Glutamatergic neuron (in vitro differentiated cells): ENCODE data around the gene FGF14. TPM values are rescaled to one million over a fixed set of nuclear protein-coding genes. Genes with fewer than 3 reads are reported as not detected.

ENCODE experiments used
- DNase-seq: peaks from one replicate; pipeline ENCODE4 v3.0.0; 2022
- H3K27ac Mint-ChIP-seq: one replicate; pipeline ENCODE4 v1.8.0; 2020; ENCODE audit warnings: mild to moderate bottlenecking, mixed read lengths, inconsistent platforms; ENCODE audit not compliant: unreplicated experiment
- H3K27me3 Mint-ChIP-seq: one replicate; pipeline ENCODE4 v1.8.0; 2020; ENCODE audit warnings: mild to moderate bottlenecking, moderate library complexity, mixed read lengths, inconsistent platforms; ENCODE audit not compliant: unreplicated experiment
- H3K36me3 Mint-ChIP-seq: one replicate; pipeline ENCODE4 v1.8.0; 2020; ENCODE audit warnings: mild to moderate bottlenecking, mixed read lengths, inconsistent platforms; ENCODE audit not compliant: unreplicated experiment
- H3K4me1 Mint-ChIP-seq: one replicate; pipeline ENCODE4 v1.8.0; 2020; ENCODE audit warnings: mild to moderate bottlenecking, low read depth, mixed read lengths, inconsistent platforms; ENCODE audit not compliant: unreplicated experiment
- H3K4me3 Mint-ChIP-seq: one replicate; pipeline ENCODE4 v1.8.0; 2020; ENCODE audit warnings: mild to moderate bottlenecking, mixed read lengths, inconsistent platforms; ENCODE audit not compliant: unreplicated experiment
- H3K9me3 Mint-ChIP-seq: one replicate; pipeline ENCODE4 v1.8.0; 2020; ENCODE audit warnings: mild to moderate bottlenecking, moderate library complexity, mixed read lengths, inconsistent platforms; ENCODE audit not compliant: unreplicated experiment
- total RNA-seq: library from RNA; stranded (reverse); fragmentation: NEBNext Ultra II Directional; extraction: Animal tissue kit (Norgen Biotek cat#: 25700); gene quantifications from one replicate; pipeline ENCODE4 v1.2.1, GENCODE V29; 2021; ENCODE audit not compliant: unreplicated experiment
- TF ChIP-seq, protein P1 (sequence below): fragments of 200-600 bp; sonication (generic); IDR thresholded peaks from one replicate; pipeline ENCODE4 v1.5.0; 2021; ENCODE audit not compliant: partially characterized antibody, unreplicated experiment

Gene FGF14
- total RNA-seq, 1 donor from 2014 or later = 17.8 TPM

DNA sequence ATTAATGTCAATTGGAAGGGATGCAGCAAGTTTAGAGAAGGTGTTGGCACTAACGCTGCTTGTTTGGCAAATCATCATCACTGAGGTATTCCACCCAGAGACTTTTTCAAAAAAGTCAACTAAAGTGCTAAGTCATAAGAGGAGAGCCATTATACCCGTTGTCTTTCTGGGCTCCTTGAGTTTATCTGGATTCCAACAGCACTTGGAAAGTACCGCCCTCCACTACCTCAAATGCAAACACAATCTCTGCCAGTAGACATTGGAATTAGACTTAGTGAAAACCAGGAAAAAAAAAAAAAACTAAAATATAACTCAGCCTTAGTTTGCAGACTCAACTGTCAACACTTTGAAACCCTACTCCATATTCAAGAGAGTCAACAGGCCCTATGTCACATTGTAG, 683.4 kb downstream of the FGF14 start:
- TF ChIP-seq, protein P1, sequence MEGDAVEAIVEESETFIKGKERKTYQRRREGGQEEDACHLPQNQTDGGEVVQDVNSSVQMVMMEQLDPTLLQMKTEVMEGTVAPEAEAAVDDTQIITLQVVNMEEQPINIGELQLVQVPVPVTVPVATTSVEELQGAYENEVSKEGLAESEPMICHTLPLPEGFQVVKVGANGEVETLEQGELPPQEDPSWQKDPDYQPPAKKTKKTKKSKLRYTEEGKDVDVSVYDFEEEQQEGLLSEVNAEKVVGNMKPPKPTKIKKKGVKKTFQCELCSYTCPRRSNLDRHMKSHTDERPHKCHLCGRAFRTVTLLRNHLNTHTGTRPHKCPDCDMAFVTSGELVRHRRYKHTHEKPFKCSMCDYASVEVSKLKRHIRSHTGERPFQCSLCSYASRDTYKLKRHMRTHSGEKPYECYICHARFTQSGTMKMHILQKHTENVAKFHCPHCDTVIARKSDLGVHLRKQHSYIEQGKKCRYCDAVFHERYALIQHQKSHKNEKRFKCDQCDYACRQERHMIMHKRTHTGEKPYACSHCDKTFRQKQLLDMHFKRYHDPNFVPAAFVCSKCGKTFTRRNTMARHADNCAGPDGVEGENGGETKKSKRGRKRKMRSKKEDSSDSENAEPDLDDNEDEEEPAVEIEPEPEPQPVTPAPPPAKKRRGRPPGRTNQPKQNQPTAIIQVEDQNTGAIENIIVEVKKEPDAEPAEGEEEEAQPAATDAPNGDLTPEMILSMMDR = no peak
- Mint-ChIP-seq H3K9me3 (no peaks in the 10 kb centered on the region), H3K27me3 (no peaks in the 10 kb centered on the region), H3K36me3 (no peaks in the 10 kb centered on the region), H3K4me3 (no peak overlapping the region), H3K27ac (no peak overlapping the region), H3K4me1 (no peaks in the 10 kb centered on the region)
- no peak for DNase-seq

- TF ChIP-seq, protein P1 = no peak
- Mint-ChIP-seq H3K36me3 (no peaks in the 10 kb centered on the region), H3K27me3 (no peaks in the 10 kb centered on the region), H3K4me1 (no peaks in the 10 kb centered on the region), H3K9me3 (no peaks in the 10 kb centered on the region), H3K4me3 (no peak overlapping the region), H3K27ac (no peak overlapping the region)
- no peak for DNase-seq
Observed at GRCh38 chr13:101717353-101717752, 684.5 kb downstream of the FGF14 start.

- TF ChIP-seq, protein P1 = no peak
- Mint-ChIP-seq H3K27me3 (peaks cover 3% of the 10 kb centered on the region), H3K4me1 (peaks cover 3% of the 10 kb centered on the region), H3K4me3 (no peak overlapping the region), H3K36me3 (no peaks in the 10 kb centered on the region), H3K9me3 (no peaks in the 10 kb centered on the region), H3K27ac (no peak overlapping the region)
- no peak for DNase-seq
Observed at GRCh38 chr13:101714195-101714594, 687.7 kb downstream of the FGF14 start.

DNA sequence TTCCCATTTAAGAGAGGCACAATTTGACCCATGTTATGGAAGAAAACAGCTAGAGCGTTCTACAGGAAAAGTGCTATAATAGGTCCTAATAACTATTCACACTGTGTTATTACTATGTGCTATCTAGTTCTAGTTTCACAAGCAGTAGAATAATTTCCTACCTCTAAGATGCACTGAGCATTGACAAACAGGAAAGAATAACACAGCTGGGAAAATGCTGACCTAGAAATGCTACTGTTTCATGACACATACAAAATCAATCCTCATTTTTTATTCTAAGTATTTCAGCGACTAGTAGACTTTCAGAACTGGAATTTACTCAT, 689.9 kb downstream of the FGF14 start:
- Mint-ChIP-seq H3K27ac (no peak overlapping the region), H3K36me3 (no peaks in the 10 kb centered on the region), H3K4me1 (peaks cover 7% of the 10 kb centered on the region), H3K9me3 (peaks cover 3% of the 10 kb centered on the region), H3K4me3 (no peak overlapping the region), H3K27me3 (peaks cover 3% of the 10 kb centered on the region)
- TF ChIP-seq, protein P1 = no peak
- DNase-seq = no peak

DNA sequence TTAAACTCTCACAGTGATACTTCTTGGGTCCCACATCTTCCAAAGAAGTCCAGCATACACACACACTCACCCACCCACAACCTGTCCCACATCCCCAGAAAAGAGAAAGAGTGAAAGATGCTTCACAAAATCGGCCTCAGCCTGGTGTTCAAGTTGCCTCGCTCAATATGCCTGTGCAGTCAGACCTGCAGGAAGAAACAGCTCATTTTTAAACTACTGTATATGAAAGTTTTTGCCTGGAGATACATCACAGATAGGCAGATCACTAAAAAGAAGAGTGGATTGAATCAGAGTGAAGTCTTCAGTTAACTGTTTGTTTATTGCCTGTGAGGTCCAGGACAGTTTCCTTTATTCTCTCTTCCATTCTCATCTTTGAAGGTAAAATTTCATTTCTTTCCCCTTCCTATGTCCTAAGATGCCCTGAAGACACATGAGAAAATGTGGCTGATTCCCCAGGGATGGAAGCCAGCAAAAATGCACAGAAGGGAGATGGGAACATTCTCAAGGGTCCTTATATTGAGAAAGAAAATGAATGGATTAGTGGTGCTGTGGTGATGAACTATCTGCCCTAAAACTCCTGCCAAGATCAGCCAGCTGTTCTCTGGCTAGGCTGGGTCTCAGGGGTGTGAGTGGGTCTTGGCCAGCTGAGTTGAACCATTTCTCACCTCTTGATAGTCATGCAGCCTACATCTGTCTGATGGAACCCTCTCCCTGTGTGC, 690.4 kb downstream of the FGF14 start:
- DNase-seq = no peak
- peaks cover 12% of the 10 kb centered on the region for H3K4me1 Mint-ChIP-seq
- no peak overlapping the region for H3K27ac Mint-ChIP-seq
- TF ChIP-seq, protein P1 = no peak
- H3K9me3 Mint-ChIP-seq = peaks cover 3% of the 10 kb centered on the region
- H3K27me3 Mint-ChIP-seq = peaks cover 4% of the 10 kb centered on the region
- no peaks in the 10 kb centered on the region for H3K36me3 Mint-ChIP-seq
- H3K4me3 Mint-ChIP-seq = no peak overlapping the region
